NCI-H510A (cell line): ENCODE results near the gene LMTK3.
"Not testable (repeated sequence)": the region's sequence is repeated elsewhere in the genome, so short reads cannot be mapped to it uniquely, and the experiment has no call there.

Experiments
- DNase-seq: peaks from one replicate; lab custom pipeline; 2025; lab: John Stamatoyannopoulos, UW

Gene LMTK3

GRCh38 chr19:48486706-48487105, 24.9 kb downstream of the LMTK3 start:
- DNase-seq, result not testable (repeated sequence)

- no peak for DNase-seq
Observed at GRCh38 chr19:48484931-48485612, 26.6 kb downstream of the LMTK3 start.

GRCh38 chr19:48484247-48484893, 27.3 kb downstream of the LMTK3 start:
- DNase-seq, result no peak

GRCh38 chr19:48483301-48483700, 28.3 kb downstream of the LMTK3 start:
- no peak for DNase-seq

GRCh38 chr19:48481846-48482639, 29.6 kb downstream of the LMTK3 start:
- DNase-seq, result no peak

- DNase-seq, result no peak
Observed at GRCh38 chr19:48480558-48481500, 30.8 kb downstream of the LMTK3 start.

GRCh38 chr19:48480183-48480557, 31.5 kb downstream of the LMTK3 start:
- no peak for DNase-seq

GRCh38 chr19:48479686-48480085, 31.9 kb downstream of the LMTK3 start:
- no peak for DNase-seq

GRCh38 chr19:48478339-48479256, 33.0 kb downstream of the LMTK3 start:
- DNase-seq, result no peak

GRCh38 chr19:48477698-48478338, 33.8 kb downstream of the LMTK3 start:
- no peak for DNase-seq

- no peak for DNase-seq
Observed at GRCh38 chr19:48477067-48477685, 34.5 kb downstream of the LMTK3 start.

GRCh38 chr19:48476176-48476575, 35.5 kb downstream of the LMTK3 start:
- no peak for DNase-seq

GRCh38 chr19:48475369-48476068, 36.1 kb downstream of the LMTK3 start:
- DNase-seq, result no peak

GRCh38 chr19:48474084-48474592, 37.5 kb downstream of the LMTK3 start:
- DNase-seq, result no peak

GRCh38 chr19:48473161-48473966, 38.3 kb downstream of the LMTK3 start:
- DNase-seq, result no peak

- DNase-seq, result no peak
Observed at GRCh38 chr19:48471836-48472235, 39.8 kb downstream of the LMTK3 start.

- DNase-seq, result no peak
Observed at GRCh38 chr19:48470856-48471255, 40.8 kb downstream of the LMTK3 start.
